Activated T-cell treated with anti-CD3 and anti-CD28 coated beads, Interleukin-2, amount 50 U/mL, for 1 hour (primary cell): Measurements from ENCODE around the gene CDHR3.
A peak's percentile ranks its signal among the peaks of the same experiment; 100 is the strongest.

Experiments
- DNase-seq: peaks from one replicate; pipeline ENCODE4 v3.0.0-alpha.2; 2020

CDHR3 gene

DNA sequence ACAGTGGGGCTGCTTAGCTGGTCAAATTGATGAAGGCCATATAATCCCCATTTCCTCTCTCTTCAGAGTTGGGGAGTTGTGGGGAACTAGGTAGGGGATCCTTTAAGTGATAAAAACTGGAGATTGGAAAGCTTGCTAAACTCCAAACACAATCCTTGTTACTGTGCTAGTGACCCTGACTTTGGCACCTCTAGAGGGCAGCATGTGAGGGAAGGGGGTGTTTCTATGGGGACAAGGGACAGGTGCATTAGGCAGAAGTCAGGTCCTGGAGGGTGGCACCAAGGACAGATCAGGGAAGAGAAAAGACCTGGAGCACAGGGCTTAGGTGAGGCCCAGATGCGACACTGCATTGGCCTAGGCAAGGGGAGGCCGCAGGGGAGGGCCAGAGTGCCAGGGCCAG is 66.9 kb downstream of the CDHR3 start:
- DNase-seq, result no peak

DNA sequence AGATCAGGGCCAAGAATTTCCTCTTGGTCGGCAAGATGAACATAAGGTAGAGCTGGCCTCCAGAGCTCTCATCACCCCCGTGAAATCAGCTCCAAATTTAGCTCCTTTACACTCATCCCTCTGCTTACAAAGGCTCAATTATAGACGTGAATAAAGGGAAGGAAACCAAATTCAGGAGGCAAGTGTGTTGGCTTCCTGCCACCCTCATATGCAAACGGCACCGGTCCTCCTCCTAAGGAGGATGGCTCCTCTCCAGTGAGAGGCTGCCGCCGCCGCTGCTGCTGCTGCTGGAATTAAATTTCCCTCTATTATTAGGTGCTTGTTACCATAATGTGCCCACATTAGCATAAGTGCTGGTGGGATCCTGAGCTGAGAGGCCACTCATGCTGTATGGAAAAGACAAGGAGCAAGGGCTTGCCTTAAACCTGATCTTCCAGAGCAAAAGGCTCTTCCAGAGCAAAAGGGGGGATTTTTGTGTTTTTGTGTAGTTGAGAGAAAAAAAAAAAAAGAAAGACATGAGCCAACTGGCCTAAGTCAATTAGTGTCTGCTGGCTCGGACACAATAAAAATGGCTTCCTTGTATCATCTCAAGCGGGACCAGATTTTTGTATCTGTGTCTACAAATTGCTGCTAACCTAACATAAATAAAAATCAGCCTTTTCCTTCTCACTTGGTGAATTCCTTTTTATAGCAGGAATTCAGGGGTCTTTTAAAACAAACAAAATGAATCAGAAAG is 68.4 kb downstream of the CDHR3 start:
- no peak for DNase-seq

DNA sequence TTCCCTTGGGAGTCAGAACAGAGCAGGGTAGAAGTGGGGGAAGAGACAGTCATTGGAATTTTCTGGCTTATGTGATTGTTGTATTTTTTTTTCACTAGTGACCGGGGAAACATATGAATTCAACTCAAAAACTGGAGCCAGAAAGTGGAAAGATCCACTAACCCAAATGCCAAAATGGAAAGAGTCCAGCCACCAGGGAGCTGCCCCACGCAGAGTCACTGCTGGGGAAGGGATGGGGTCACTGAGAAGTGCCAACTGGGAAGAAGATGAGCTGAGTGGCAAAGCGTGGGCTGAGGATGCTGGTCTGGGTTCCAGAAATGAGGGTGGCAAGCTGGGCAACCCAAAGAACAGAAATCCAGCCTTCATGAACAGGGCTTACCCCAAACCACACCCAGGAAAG is 69.2 kb downstream of the CDHR3 start:
- DNase-seq, result no peak

DNA sequence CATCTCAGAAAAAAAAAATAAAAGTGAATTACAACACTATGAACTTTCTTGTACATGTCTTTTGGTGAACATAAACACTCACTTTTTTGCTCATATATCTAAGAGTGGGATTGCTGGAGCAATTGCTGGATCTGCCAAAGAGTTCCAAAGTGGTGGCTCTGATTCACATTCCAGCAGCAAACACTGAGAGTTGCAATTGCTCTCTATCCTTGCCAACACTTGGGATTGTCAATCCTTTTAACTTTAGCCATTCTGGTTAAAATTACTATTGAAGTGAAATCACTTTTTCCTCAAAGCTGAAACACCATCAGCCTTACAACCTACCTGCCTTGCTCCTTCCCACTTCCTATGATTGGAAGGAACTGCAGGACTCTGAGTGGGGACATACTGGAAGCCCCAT is 70.7 kb downstream of the CDHR3 start:
- DNase-seq, result no peak

DNA sequence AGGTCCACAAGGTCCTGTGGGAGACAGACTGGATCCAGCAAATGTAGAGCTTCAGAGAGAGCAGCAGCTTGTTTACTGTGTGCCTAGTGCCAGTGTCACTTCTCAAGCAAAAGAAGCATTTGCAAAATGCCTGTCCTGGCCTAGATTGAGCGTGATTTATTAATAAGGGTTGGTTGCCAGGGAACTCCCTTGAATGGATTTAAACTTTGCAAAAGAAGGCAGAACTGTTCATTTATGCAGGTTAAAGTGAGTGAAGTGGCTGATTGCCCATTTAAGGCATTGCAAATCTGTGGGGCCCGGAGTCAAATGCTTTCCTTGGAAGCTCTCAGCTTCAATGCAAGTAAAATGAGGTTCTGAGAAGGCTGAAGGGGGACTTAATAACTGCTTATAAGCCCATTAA is 71.3 kb downstream of the CDHR3 start:
- DNase-seq, result no peak

DNA sequence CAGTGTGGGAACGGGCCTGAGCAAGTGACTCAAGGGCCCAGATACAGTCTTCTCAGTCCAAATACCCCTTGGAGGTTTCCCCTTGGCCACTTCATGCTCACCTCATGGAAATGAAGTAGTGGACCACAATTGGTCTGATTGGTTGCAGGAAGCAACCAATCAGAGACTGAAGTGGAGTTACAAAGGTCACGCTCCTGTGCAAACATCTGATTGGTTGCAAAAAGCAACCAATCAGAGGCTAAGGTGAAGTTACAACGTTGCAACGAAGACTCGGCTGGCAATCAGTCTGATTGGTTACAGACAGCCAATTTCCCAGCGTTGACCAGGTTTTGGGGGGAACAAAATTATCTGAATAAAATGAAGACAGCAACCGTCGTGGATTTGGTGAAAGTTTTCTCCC is 72.5 kb downstream of the CDHR3 start:
- no peak for DNase-seq

DNA sequence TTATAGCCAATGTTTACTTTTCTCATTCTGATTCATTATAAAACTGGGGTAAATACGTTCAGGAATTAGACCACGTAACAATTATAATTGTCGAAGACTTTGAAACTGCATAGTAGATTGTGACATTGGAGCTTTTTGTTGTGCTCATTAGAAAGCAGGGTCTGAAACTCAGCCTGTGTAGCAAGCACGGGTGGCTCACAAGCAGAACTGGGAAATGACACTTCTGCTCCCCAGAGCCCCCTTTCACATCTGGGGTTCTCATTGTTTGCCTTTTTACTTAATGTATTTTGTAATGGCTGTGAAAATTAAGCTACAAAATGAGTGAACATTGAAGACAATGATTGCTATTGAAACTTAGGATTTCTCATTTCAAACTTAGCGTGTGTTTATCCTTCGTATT is 72.9 kb downstream of the CDHR3 start:
- no peak for DNase-seq

DNA sequence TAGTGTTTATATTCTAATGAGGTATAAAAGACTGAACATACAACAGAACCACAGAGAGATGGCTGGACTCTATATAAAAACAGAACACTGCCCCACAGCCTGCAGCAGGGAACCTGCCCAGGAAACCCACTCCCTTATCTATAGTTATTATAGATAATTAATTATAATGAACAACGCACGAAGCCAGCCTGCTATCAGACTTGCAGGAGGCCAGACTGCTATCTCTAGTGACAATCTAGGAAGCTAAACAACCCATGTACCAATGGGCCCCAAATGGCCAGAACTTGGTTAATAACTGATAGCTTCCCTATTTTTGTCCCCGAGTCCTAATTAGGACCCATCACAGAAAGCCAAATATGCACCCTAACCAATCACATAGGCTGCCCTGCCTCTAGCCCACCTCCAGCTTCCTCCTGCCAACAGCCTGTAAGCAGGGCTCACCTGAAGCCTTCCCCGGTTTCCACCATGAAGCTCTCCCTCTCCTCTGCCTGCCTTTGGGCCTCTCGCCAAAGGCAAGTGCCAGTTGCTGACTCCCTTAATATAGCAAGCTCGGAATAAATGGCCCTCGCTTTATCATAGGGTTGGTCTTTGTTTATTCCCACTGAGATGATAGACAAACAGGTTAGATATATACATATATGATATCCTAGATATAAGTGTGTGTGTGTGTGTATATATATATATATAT is 74.6 kb downstream of the CDHR3 start:
- DNase-seq, result no peak

DNA sequence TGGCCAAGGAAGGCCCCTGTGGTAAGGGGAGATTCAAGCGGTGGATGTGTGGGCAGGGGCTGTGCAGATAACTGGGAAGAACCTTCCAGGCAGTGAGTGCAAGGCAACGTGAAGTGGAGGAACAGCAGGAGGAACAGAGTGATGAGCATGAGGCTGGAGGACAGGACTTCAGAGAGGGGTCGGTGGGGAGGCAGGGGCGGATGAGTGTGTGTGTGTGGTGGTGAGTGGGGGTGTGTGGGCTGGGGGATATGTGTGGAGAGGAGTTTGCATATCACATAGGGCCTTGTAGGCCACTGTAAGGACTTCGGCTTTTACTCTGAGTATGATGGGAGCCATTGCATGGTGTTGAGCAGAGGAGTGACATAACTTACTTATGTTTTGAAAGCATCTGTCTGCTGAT is 75.2 kb downstream of the CDHR3 start:
- no peak for DNase-seq

DNA sequence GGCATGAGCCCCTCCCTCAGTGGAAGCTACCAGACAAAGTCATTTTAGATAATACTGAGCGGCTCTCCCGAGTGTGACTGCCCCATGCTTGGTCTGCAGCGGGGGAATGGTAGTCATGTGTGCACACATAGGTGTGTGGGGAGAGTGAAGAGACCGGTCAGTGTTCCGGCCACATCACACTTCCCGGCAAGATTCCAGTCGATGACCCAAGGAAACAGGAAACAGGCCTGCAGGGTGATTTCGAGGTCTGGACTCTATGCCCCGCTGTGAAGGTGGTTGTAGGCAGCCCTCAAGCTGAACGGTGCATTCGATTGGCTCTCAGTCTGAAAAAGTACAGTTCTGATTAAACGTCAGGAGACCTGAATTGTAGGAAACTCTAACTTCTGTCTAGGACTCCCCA is 75.9 kb downstream of the CDHR3 start:
- DNase-seq, result no peak

DNA sequence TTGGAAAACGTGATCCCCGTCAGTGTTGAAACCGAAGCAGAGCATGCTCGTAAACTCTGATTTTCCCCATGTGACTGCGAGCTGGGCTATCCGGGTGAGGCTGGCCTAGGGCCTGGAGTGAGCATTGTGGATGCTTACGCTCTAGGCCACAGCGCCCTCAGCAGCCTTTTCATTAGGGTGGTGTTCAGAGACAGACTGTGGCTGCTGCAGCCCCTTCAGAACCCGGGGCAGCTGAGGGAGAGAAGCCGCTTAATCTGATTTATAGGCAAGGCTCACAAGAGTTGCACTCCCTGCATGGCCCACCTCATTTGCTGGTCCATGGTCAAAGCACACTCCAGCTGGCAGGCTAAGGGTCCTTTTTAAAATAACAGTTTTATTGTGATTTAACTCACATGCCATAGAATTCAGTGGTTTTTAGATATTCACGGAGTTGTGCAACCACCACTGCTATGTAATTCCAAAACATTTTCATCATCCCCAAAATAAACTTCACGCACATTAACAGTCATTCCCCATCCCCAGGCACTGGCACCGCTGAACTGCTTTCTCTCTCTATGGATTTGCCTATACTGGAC is 76.5 kb downstream of the CDHR3 start:
- no peak for DNase-seq

DNA sequence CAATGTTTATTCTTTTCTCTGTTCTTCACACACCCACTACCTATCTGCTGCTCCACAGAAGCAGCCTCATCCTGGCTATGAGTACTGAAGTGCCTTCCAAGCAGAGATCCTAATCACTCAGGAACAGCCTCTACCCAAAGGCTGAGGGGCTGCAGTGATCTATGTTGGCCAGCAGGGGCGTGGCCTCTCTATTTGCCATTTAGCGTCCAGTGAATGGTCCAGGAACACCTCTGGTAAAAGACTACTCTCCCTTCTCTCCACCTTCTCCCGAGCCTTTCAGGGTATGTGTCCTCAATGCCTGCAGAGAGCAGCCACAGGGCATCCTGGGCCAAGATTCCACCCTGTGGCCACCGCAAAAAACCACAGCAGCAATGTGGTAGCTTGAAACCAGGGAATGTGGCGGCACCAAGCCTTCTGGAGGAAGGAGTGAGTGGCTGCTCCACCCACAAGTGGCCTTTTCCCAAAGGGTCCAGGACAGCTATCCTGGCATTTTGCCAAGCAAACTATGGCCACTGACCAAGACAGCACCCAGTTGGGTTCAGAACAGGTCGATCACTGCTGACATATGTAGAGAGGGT is 78.2 kb downstream of the CDHR3 start:
- DNase-seq, result peak; percentile 35

DNA sequence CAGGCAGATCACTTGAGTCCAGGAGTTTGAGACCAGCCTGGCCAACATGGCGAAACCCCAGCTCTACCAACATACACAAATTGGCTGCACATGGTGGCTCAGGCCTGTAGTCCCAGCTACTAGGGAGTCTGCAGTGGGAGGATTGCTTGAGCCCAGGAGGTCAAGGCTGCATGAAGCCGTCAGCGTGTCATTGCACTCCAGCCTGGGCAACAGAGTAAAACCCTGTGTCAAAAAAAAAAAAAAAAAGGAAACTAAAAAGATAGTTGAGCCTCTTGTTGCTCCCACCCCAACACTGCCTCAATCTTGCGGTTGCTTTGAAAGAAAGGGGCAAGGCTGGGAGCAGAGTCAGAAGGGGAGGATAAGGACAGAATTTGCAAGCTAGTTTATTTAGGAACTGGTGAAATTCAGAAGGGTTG is 79.1 kb downstream of the CDHR3 start:
- no peak for DNase-seq

DNA sequence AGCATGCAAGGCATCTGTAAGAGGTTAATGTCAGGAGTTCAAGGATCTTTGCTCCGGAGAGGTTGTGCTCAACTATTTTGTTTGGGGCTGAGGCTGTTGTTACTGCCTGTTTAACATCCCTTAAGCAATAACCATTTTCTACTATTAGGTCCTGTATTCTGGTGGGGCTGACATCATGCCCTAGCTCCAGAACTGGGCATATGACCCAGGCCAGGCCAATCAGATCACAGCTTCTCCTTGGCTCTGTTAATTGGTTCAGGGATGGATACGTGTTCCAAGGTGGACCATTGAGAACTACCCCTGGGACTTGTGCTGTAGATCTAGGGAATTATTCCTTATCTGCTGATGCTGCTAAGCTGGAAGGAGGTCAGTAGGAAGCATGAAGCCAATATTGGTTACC is 82.1 kb downstream of the CDHR3 start:
- no peak for DNase-seq

DNA sequence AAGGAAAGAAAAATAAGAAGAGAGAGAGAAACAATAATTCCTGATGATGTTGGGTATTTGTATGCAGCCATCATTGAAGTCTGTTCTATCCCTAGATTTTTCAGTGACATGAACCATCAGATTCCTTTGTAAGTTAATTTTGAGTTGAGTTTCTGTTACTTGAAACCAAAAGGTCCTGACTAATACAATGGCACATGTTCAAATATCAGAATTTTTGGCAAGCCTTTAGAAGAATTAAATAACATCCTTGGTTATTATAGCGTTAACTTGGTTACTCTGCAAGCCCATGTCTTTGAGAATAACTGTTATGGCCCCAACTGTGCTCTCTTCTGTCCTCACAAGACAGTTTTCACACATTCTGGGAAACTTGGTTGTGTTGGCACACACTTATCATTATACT is 82.5 kb downstream of the CDHR3 start:
- no peak for DNase-seq

DNA sequence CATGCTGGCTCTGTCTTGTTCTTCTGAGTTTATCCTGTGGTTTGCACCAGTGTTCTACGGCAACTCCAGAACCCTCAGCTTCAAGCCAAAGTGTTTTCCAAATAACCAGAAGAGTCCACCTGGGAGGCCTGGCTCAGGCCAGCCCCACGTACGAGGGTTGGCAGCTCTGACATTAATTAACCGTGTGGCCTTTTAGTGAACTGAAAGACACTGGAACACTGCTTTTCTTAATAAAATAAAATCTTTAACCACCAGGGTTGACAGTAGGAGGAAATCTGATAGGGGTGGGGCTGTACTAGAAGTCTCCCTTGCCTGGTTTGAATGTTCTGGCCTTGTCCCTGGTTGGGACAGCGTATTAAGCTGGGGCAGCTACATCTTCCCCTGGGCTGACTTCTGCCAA is 84.1 kb downstream of the CDHR3 start:
- no peak for DNase-seq

DNA sequence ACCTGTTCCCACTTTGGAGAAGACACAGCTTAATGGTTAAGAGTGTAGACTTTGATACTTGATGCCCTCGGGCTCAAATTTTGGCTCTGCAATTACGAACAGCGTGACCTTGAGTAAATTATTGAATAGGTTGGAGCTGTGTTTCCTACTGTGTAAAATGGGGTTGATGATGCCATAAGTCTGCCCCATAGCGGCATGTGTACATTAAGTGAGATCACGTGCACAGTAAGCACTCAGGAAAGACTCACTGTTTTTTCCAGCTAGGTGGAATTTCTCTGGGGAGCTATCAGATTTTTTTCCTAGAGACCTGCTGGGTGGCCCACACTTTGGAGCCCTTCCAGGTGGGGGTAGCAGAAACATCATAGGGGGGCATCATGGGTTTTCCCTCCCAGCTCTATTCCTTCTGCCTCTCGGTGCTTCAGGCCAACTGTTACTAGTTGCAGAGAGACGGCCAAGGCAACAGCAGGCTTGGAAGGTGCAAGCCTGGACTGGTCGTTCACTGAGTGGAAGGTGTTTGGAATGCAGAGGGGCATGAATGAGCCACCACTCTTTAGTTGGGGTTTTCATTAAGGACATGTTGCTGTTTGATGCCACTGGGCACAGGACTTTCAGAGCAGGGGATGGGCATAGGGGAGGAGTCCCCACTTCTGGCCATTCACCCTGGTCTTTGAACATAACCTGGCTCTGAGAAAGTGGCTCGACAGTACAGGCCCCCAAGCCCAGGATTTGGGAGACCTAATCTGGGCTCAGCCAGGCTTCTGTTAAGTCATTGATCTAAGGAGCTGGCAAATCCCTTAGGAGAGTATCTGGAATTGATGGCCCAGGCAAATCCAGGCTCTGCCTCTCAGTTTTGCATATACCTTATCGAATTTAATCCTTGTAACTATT is 85.0 kb downstream of the CDHR3 start:
- no peak for DNase-seq

DNA sequence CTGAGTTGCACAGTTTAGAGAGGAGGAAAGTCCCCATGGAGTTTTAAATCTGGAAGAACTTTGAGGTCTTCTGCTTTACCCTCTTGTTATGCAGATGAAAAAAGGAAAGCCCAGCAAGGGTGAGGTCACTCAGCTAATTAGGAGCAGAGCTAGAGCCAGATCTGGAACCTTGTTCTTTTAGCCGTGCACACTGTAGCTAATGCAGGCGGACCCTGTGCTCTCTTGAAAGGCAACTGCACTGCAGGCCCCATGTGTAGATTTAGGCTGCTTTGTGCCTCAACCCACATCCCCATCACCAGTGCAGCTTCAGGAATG is 85.6 kb downstream of the CDHR3 start:
- no peak for DNase-seq

DNA sequence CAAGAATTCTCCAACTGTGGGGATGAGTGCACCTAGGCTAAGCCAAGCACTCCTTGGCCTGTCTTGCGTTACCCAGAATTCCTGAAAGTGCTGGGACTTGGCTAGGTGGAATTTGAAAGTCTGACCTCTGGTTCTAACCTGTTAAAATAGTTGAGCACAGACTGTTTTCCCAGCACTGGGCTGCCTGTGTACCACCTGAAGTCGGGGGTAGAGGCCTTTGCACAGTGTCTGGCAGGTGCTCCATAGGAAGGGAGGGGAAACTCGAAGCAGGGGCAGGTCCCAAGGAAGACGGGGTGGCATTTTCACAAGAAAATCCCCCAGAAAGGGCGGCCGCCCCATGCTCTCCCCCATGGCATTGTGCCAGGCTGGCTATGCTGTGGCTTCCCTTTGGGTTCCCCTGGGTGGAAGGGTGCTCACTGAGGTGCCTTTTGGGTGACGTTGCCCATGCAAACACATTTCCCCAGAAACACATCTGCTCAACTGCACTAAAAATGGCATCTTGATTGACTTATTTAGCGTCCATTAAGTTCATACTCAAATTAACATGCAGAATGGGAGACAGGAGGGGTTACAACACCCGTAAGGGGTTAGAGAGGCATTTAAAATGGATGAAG is 86.2 kb downstream of the CDHR3 start:
- DNase-seq, result no peak

DNA sequence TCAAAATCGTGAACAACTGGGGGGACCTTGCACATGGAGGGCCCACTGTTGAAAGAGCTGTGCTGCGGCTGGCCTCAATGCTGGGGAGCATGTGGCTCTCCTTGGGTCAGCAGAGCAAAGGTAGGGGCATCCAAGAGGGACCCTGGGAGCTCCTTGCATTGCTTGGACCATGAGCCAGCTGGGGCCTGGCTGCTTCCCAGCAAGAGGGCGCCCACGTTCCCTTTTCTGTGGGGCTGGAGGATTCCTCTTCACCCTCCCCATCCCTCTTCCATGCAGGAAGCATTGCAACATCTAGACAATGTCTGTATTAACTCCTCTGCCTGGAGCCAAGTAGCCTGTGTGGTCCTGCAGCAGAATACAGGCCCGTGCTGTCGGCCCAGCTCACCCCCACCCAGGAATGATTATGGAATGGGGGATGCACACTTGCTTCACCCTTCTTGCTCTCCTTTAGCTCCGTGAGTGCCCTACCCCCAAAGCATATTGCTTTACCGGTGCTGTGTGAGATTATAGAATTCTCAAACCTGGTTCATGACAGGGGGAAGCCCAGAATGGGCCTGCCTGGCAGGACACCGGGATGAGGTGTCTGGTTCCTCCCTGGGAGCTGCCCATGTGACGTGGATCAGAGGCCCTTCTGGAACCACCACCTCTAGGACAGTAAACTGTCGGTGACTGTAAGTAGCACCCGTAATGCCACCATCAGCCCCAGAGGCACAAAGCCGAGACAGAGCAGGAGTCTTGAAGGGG is 87.1 kb downstream of the CDHR3 start:
- no peak for DNase-seq

DNA sequence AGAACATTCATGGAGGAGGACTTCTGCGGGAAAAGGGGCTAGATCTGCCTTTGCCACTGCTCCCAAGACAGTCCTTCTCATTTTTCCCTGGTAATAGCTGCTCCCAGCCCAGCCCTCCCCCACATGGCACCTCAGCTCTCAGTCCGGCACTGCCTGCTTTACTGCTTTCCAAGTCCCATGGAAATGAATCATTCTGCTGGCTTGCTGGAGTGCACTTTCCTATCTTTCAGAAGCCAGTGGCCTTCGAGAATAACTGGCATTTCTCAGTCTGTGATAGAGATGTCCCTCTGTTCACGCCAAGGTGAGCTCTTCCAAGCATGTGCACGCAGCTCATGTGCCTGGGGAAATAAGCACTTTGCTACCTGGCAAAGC is 87.7 kb downstream of the CDHR3 start:
- DNase-seq, result no peak

DNA sequence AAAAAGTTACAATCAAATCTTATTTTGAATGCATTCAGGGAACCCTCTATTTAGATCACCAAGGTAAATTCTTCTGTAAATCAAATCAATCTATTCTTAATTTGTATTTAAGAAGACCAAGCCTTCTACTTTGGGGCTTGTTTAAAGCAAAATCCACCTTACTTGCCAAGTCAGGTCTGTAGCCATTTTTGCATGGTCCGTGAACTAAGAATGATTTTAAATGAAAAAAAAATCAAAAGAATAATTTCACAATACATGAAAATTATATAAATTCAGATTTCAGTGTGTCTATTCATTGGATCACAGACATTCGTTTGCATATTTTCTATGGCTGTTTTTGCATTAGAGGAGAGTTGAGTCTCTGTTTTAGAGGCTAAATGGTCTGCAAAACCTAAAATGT is 89.6 kb downstream of the CDHR3 start:
- no peak for DNase-seq
